ENCODE measurements around the gene COMMD9.

COMMD9 gene

DNA sequence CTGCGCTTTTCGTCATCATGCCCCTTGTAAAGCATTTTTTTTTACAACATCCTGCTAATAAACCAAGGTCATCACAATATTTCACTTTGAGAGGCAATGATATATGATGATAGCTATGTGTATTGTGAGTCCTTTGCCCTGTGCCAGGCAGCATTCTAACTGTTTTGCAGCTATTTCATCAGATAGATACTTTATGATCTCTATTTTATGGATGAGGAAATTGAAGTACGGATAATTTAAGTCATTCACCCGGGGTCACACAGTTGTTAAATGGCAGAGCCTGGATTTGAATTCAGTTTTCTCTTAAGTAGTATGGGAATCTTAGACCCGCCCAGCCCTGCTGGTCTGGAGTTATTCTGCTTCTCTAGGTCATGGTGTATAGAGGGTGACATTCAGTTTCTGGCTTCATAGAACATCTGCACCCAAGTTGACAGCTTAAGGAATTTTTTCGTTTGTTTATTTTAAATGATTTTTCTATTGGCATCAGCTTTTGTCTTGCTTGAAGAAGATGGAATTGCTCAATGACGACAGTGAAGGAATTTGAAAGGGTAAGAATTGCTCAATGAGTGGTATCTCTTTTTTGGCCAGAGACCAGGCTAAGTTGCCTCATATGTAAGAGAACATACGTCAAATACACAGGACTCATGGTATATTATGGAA lies 7.8 kb upstream of the COMMD9 start:
- peak; percentile 58 for DNase-seq (ENCODE audit: low read depth)

DNA sequence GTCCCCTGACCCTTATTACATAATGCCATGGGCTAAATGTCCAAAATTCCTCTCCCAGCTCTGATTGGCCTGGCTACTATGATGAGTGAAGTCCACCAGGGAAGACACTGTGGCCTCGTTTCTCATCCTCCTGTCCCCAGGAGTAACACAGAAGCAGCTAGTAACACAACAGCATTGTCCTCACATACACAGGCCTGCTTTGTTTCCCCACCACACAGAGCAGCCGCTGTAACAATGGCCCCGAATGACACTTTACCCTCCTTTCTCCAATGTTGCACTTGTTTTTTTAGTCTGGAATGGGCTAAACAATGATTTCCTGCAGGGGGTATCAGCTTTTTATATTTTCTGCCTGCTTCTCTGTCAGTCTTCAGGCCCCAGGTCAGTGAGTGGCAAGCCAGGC lies 6.7 kb upstream of the COMMD9 start, which contains the start of gene PRR5L:
TSS of gene PRR5L (plus strand) at position 363 of the 400 bp plus-strand sequence. CDS start 104,834 bp downstream, outside the sequence.
- no peak for DNase-seq (ENCODE audit: low read depth)

DNA sequence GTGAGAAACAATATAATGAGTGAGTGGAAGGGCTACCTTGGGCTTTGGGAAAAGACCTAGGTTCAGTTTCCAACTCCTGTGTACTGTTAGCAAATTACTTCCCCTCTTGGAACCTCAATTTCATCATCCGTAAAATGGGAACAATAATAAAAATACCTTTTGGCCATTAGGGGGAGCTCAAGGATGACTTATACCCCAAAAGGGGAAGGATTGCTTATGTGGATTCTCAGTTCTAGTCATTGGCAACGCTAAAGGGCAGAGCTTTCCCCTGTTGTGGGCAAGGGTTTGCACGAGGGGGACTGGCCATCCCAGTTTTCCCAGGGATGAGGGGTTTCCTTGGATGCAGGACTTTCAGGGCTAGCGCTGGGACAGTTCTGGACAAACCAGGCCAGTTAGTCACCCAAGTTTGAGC lies 3.1 kb upstream of the COMMD9 start:
- no peak for DNase-seq (ENCODE audit: low read depth)

DNA sequence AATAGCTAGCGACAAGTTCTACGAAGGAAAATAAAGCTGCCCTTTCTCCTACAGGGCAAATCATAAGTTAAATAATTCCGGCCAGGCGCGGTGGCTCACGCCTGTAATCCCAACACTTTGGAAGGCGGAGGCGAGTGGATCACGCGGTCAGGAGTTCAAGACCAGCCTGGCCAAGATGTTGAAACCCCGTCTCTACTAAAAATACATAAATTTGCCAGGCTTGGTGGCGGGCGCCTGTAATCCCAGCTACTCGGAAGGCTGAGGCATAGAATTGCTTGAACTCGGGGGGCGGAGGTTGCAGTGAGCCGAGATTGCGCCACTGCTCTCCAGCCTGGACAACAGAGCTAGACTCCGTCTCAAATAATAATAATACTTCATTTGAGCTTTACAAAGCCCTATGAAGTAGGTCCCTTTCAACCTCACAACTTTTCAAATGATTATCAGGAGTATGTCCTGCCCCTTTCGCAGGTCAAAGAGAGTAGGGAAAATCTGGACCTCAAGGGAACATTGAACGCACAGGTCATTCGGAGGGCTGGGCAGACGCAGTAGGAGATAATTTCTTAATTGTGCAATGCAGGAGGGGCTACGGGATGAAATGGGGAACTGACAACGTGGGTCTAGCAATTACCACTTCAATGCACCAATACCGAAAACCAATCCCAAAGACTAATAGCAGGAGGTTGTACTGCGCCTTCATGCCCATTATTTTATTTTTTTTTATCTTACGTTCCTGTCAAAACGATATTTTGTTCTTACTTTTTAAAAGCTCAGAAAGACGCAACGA lies 590 bp downstream of the COMMD9 start:
- DNase-seq (ENCODE audit: low read depth) = no peak

DNA sequence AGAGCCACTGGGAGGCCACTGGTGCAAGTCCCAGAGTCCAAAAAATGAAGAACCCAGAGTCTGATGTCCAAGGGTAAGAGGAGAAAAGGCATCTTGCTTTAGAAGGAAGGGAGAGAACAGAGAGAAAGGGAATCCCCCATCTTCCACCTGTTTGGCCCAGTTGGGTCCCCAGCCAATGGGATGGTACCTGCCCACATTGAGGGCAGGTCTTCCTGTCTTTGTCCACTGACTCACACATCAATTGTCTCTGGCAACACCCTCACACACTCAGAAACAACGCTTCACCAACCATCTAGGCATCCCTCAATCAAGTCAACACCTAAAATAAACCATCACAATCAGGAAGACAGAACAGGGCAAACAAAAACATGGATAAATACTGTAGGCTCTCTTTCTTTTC lies 6.3 kb downstream of the COMMD9 start:
- DNase-seq (ENCODE audit: low read depth) = no peak

DNA sequence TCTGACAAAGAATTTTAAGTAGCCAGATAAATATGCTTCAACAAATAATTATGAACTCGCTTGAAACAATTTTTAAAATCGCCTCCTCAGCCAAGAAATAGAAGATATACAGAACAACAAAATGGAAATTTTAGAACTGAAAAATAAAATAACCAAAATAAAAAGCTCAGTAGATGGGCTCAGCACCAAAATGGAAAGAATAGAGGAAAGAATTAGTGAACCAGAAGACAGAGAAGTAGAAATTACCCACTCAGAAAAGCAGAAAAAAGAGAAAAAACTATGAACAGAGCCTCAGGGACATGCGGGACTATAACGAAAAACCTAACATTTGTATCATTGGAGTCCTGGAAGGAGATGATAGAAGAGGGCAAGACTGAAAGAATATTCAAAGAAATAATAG lies 7.4 kb downstream of the COMMD9 start:
- DNase-seq (ENCODE audit: low read depth) = no peak

DNA sequence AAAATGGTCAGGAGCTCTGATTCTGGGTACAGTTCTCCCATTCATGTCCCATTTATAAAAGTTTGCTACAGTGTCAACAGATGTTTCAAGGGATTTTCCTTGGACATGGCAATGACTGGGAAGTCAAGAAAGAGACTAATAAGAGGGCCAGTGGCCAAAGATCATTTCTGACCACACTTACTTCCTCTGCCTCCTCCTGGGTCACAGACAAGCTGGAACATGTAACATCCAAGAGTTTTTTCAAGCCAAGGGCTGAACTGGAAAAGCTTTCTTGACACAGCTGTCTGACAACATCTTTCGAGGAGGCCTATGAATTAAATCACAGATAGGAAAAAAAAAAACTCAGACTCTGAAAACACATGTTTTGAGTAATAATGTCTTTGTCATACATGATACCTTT lies 8.7 kb downstream of the COMMD9 start:
- no peak for DNase-seq (ENCODE audit: low read depth)

DNA sequence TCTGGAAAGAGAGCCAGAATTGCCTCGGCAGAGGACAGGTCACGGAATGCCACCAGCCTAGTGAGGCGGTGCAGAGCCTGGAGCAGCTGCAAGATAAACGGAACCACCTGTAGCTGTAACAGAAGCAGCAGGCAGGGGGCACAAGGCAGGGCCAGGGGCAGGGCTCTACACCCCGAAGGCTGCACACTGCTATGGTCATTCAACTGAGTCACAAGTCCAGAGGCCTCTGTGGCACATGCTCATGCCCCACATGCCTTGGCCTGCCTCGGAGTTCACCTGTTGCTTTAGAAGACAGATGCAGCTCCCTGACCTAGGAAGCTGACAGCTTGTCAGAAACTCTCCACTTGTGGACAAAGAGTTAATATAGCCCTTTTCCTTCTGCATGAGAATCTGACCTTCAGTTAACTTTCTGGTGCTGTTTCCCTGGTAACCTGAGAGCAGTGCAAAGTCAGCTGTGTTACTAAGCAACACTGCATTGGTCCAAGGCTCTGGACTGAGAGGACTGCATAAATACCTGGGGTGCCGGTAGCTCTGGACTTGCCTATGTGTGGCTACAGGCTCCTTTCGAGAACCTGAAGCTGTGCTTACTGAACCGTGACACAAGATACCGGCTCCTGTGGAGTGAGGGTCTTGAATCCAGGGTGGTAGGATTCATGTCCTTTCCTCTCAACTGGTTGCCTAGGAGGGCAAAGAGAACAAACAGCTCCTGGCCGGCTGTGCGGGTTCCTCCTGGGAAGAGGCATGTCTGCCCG lies 10.5 kb downstream of the COMMD9 start:
- DNase-seq (ENCODE audit: low read depth) = no peak

DNA sequence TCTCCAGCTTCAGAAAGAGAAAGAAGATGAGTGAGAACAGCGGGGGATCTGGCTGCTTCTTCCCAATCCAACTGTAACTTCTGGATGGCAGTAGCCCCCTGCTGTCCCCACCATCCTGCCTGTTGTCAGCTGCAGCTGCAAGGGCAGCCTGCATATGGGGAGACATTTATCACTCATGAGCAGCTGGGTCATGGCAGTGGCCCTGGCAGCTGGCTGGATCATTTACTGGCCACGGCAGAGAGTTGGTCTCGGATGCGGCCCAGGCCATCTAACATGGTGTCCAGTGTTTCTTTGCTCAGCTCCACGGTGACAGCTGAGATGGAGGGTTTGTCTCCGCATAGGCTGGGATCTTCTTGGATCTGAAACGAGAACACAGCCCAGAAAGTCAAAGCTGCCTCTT lies 14.8 kb downstream of the COMMD9 start:
- no peak for DNase-seq (ENCODE audit: low read depth)

DNA sequence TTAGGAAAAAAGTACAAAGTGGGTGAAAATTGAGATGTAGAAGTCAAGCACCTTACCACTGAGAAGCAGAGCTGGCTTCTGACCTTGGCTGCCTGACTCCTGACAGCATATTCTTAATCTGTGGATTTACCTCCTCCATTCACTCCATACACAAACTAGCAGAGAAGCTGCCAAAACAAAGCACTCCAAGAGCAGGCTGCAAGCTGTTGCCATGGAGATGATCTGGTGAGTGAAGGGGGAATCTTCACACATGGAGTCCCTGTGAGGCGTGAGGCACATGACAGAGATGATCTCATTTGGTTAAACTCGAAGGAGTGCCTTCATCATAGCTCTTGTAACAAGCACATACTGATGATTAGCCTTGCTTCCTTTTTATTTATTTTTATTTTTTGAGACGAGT lies 16.1 kb downstream of the COMMD9 start:
- DNase-seq (ENCODE audit: low read depth) = no peak

DNA sequence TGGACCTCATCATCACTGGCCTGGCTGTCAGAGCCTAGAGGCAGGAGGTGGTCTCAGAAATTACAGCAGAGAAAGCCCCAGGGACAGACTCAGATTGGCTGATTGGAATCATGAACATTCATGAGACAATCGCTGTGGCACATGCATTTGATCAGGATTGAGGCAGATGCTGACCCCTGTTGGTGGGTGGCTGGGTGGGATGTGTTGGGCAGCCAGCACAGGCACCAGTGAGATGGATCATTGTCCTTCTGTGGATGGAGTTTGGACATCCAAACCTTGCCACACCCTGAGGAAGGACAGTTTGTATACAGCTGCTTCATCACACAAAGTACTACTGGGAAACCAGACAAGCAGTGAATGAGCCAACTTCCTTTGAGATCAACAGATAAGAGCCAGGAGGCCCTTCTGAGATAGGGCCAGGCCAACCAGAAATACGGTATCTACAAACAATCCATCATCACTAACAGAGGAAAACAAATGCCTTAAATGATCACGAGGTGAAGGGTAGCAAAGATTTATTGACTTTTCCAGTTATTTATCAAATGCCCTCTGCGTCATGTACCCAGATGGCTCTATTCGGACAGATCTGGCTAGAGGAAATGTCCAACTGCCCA lies 17.3 kb downstream of the COMMD9 start:
- DNase-seq (ENCODE audit: low read depth) = no peak

DNA sequence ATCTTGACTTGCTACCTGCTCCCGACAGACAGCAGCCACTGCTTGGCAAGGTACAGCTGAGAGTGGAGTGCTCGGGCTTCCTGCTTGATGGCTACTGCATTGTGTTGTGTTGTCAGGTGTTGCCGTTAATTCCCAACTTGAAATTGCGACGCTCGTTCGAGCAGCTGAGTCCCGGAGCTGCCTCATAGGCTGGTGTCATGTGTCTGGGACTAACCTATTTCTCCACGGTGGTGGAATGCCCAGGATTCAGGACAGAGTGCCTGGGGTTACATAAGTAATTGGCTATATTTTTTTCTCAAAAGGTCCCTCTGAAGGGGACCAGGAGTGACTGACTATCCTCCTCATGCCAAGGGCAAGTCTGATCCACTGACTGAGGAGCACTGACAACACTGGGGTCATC lies 18.5 kb downstream of the COMMD9 start:
- no peak for DNase-seq (ENCODE audit: low read depth)

DNA sequence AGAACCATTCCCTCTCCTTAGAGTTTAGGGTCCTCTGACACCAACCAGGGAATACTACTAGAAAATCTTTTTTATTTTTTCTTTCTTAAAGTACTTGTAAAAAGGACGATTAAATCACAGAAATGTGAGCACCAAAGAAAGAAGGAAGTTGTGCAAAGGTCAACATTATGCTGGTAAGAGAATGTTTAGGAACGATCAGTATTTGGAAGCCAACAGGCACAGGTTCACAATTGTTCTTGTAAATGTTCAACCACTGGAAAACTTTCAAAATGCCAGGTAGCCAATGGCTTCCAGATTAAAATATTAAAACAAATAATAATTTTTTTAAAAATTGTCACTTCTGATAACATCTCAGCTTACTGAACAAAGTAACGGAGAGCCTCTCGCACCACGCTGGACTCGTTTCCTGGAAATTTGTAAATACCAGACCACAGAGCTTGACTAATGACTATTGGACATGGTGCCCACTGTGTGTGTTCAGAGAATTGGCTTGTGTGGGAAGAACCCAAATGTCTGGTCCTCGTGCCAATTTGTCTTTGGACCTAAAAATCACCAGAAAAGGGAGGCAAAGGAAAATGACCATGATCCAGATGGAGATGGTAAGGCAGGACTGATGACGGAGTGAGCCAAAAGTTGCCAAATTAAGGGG lies 20.8 kb downstream of the COMMD9 start:
- no peak for DNase-seq (ENCODE audit: low read depth)

DNA sequence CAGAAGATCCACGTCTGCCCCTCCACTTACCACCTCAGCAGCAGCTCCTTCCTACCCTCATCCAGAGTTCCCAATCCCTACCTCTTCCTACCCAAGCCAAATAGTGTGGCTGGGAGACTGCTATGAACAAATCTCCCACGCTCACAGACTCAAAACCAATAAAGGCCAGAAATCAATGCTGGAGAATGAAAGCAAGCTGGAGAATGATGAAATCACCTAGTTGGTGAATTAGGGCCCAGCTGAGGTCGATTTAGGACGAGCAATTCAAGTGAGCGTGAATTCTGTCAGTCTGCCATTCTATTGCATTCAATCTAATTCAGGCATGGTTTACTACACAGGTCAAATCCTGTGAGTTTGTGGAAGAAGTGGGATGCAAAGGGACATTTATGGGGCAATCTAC lies 22.5 kb downstream of the COMMD9 start:
- DNase-seq (ENCODE audit: low read depth) = no peak

DNA sequence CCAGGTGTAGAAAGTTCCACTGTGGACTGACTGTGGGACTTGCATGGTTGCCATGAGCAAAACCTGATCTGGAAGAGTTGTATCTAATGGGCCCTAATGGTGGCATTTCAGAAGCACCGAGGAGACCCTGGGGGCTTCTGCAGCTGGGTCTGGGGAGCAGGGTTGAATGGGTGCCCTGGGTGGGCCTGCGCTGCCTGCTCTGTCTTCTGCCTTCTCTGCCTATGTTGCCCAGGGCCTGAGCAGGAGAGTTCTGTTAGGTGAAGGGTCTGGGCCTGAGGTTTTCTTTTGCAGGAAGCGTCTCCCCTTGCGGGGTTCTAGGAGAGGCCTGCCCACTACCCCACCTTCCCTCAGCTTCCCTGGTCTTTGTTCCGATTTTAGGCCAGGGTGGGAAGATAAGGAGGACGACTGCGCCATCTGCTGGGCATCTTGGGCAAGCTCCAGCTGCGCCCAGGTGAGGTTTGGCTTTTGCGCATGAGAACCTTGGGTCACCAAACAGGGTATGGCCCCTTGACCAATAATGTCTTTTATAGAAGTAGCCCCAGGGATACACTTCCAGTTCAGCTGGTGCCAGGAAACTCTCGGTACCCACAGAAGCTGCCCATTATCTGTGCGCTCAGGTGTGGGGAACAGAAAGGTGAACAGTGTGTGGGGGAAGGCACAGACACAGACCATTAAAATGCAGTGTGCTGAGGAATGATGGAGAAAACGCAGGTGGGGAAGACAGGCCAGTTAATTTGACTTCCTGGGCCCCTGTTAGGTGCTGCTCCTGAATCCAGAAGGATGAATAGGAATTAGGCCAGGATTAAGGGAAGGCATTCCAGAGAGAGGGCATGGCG lies 23.2 kb downstream of the COMMD9 start:
- DNase-seq (ENCODE audit: low read depth) = no peak

DNA sequence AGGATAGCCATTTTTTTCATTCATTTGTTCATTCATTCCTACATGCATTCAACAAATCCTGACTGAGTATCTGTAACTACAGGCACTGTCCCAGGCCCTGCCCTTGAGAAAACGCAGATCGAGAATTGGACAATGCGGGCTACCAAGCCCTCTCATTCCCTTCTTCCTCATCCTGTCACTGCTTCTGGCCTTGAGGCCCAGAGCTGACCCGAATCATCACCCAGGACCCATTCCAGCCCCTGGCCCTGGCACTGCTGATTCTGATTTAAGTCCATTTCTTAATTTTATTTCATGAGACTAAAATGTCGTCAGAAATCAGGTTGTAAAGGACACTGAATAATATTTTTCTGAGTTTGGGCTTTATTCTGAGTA lies 24.3 kb downstream of the COMMD9 start:
- no peak for DNase-seq (ENCODE audit: low read depth)

DNA sequence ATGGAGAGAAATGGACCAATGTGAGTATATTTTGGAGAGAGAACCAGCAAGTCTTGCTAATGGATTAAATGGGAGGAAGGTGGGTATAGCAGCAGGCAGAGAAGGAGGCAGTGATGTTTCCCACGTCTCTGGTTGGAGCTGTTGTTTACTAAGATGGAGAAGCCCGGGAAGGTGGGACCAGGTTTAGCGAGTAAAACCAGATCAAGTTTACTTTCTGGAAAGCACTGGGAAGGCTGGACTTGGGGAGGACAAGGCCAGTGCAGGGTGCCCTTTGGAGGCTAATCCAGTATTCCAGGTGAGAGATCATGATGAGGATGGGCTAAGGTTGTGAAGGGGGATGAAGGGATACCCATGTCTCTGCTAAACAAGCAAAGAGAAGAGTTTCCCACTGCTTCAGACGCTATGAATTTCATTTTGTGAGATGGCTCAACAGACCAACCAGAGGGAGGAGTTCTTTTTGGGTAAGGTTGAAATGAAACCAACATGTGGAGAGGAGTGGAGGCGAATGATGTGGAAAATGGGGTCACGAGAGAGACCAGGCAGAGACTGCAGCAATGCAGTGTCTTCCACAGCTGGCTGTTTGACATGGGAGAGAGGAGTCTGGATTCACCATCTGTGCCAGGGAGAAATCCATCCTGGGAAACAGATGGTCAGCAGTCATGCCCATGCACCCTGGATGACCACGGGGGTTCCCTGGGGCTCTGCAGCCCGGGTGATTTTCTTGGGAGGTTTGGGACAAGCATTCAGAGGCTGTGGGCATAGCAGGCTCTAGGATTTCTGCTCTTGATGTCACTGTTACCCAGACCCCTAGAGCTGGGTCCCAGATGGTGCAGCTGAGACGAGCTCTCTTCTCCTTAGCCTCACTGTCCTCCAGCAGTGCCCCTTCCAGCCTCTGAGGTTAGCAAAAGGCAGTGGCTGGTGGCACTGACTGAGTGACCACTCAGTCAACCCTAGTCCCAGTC lies 24.9 kb downstream of the COMMD9 start:
- DNase-seq (ENCODE audit: low read depth) = no peak

DNA sequence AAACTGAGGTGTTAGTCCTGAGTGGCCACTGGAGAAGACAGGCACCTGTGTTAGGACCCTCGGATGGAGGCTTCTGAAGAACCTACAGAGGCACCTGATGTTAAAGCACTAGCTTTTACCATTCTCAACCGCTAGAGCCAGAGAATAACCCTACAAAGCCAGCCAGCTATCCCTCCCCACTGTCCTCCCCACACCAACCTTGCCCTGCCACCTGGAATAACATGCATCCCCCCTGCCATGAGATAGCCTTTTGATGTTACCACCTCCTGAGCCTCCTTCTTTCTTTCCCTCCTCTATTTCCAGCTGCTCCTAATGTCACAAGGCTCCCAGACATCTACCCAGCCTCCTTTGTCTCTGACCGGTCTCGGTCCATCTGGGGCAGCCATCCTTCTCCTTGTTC lies 28.1 kb downstream of the COMMD9 start:
- no peak for DNase-seq (ENCODE audit: low read depth)

DNA sequence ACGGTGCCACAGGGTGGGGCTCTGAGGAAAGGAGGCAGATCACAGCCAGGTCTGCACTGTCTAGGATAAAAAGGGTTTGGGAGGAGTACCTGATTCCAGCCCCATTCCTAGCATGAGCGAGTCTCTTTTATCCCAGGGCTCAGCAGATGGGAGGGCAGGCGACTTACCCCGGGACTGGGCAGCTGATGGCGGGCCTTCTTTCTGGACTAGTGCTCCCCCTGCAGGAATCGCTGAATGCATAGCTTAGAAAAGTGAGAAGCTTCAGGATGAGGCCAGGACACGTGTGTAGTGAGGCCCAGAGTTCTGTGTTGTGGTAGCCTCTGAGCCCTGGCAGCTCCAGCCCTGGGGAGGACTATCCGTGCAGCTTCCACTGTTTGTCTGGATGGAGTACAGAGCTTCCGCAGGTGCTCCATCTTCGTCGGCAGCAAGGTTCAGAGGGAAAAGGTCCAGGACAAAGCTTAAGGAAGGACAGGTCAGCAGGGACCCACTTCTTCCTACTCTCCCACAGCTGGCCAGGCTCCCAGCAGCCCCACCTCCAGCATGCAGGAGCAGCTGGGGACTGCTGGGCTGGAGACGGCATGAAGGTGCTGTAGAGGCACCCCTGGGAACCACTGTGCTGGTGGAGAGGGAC lies 30.4 kb downstream of the COMMD9 start:
- no peak for DNase-seq (ENCODE audit: low read depth)

DNA sequence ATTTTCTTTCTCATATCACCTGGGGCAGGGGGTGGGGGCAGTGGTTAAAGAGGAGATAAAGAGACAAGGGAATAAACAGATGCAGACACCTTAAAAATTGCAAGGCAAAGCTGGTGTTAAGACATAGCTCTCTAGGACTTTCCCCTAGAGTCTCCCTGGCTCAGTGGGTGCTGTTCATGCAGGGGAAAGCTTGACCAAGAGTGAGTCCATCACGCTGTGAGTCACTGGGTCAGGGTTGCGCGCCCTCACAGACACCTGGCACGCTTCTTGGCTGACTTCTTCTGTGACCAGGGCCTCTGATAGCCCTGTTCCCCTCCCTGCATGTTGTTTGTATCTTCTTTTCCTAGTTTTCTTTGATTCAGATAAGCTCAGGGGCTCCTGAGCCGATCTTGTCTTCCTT lies 31.9 kb downstream of the COMMD9 start:
- no peak for DNase-seq (ENCODE audit: low read depth)
